Spleen (tissue), 11 donors: ENCODE measurements around the gene DUOX2. TPM values are rescaled to one million over a fixed set of nuclear protein-coding genes. Genes with fewer than 3 reads are reported as not detected.

Experiments used
- DNase-seq: peaks from one replicate; pipeline ENCODE4 v3.0.0-alpha.2; 2020
- H3K27ac ChIP-seq, 8 donors: fragments of 200-600 bp; sonication (generic) in 7 of 8; 1 replicate in 4 of 8; 2 replicates in 4 of 8; pipeline versions ENCODE4 v1.5.0 to v1.8.0; 2016 to 2021; ENCODE audit warnings: inconsistent platforms in 4 of 8, mild to moderate bottlenecking in 4 of 8, moderate library complexity in 1 of 8
- H3K27me3 ChIP-seq, 7 donors: fragments of 200-600 bp; sonication (generic) in 6 of 7; replicated peaks in 1 of 7; 1 replicate in 4 of 7; 2 replicates in 3 of 7; pipeline versions ENCODE4 v1.5.0 to v1.8.0; 2016 to 2021; ENCODE audit warnings: inconsistent platforms in 3 of 7, mild to moderate bottlenecking in 1 of 7
- H3K36me3 ChIP-seq, 6 donors: fragments of 200-600 bp; sonication (generic) in 5 of 6; 1 replicate in 4 of 6; 2 replicates in 2 of 6; pipeline versions ENCODE4 v1.5.0 to v1.8.0; 2016 to 2021; ENCODE audit warnings: inconsistent platforms in 2 of 6
- H3K4me1 ChIP-seq, 6 donors: fragments of 200-600 bp; sonication (generic) in 5 of 6; 1 replicate in 3 of 6; 2 replicates in 3 of 6; pipeline versions ENCODE4 v1.5.0 to v1.8.0; 2016 to 2021; ENCODE audit warnings: inconsistent platforms in 3 of 6
- H3K4me3 ChIP-seq, 8 donors: fragments of 200-600 bp; sonication (generic) in 7 of 8; 1 replicate in 4 of 8; 2 replicates in 4 of 8; pipeline versions ENCODE4 v1.5.0 to v1.8.0; 2016 to 2021; ENCODE audit warnings: inconsistent platforms in 4 of 8, mild to moderate bottlenecking in 4 of 8, moderate library complexity in 2 of 8
- H3K9me3 ChIP-seq, 8 donors: fragments of 200-600 bp; sonication (generic) in 7 of 8; 1 replicate in 4 of 8; 2 replicates in 4 of 8; pipeline versions ENCODE4 v1.5.0 to v1.8.0; 2016 to 2021; ENCODE audit warnings: inconsistent platforms in 4 of 8
- POLR2A ChIP-seq, 3 donors: fragments of 450-650 bp; IDR thresholded peaks; one replicate each; pipeline ENCODE4 v1.5.1; 2017; ENCODE audit warnings: antibody characterized with exemption in 3 of 3, mild to moderate bottlenecking in 1 of 3
- POLR2AphosphoS5 ChIP-seq, 3 donors: sonication (generic); formaldehyde crosslinking; IDR thresholded peaks; one replicate each; pipeline ENCODE4 v1.5.1; 2017; ENCODE audit warnings: antibody characterized with exemption in 3 of 3
- WGBS, 5 donors: extraction: QIAGEN DNeasy Blood & Tissue Kit in 3 of 5; methylation state at CpG; one replicate each; pipeline versions ENCODE4 v1.1.5 to v1.1.7; 2013 to 2018; 5-methylcytosine and 5-hydroxymethylcytosine counted together
- intact Hi-C: fragments of 100-400 bp; cut with DNase I; formaldehyde crosslinking; loops from one replicate; pipeline ENCODE4 v1.15.0; 2023; ENCODE audit warnings: low total_unique reads
- polyA plus RNA-seq, 3 donors: library from polyadenylated mRNA; stranded (reverse); fragments of 200-250 nt; gene quantifications; one replicate each; pipeline ENCODE4 v1.2.1, GENCODE V29; 2013
- total RNA-seq, 7 donors: library from RNA; depleted of rRNA in 3 of 7; stranded (reverse); fragments of >200 nt in 3 of 7; fragmentation: NEBNext Ultra II Directional in 4 of 7; extraction: Animal tissue kit (Norgen Biotek cat#: 25700) in 4 of 7; gene quantifications; one replicate each; pipeline versions ENCODE4 v1.1.0 to v1.2.1, GENCODE V29; 2016 to 2021
- TF ChIP-seq, protein P1 (sequence below), 11 experiments: fragments of 200-600 bp in 7 of 11; fragments of 450-650 bp in 4 of 11; sonication (generic) in 4 of 11; IDR thresholded peaks in 8 of 11; conservative IDR thresholded peaks in 3 of 11; 1 replicate in 7 of 11; 2 replicates in 4 of 11; pipeline versions ENCODE4 v1.4.0 to v1.8.0; 2016 to 2021; ENCODE audit warnings: antibody characterized with exemption in 11 of 11, inconsistent platforms in 4 of 11, mild to moderate bottlenecking in 1 of 11
- donor health status: healthy with polysubstance abuse.
- donor health status: DM: no; HTN: no; CAD: no; lungs with moderate emphysema.
- donor health status: DM: no; HTN: no; CAD: no.
- donor health status: Bipolar disorder and iron deficiency.
- donor health status: healthy.
- donor health status: DM: no; HTN: no; CAD: no.
- donor health status: DM: yes; HTN: yes; CAD: no.

Gene DUOX2
- total and polyA plus RNA-seq, 10 donors, result 0.10 TPM; not detected in 9

DNA sequence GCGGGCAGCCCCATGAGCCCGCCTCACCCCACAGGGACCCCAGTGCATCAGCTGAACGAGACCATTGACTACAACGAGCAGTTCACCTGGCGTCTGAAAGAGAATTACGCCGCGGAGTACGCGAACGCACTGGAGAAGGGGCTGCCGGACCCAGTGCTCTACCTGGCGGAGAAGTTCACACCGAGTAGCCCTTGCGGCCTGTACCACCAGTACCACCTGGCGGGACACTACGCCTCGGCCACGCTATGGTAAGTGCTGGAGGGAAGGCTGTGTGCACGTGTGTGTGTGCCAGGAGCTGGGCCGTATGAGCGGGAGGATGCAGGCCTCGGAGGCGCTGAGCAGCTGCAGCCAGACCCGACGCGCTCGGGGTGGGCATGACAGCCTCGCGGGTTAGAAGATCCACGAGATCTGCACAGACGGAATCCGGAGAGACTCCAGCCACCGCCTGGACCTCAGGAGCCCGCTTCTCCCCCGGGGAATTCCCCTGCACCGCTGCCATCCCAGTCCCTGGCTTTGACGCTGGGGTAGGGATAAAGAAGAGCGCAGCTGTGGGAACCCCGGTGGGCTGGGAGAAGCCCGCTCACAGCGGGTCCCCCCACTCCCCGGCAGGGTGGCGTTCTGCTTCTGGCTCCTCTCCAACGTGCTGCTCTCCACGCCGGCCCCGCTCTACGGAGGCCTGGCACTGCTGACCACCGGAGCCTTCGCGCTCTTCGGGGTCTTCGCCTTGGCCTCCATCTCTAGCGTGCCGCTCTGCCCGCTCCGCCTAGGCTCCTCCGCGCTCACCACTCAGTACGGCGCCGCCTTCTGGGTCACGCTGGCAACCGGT lies 2.7 kb upstream of the DUOX2 start:
- Histone ChIP-seq H3K27ac (no peak overlapping the region), H3K9me3 (no peaks in the 10 kb centered on the region), H3K27me3 (peaks cover 23 to 96% (median 63%) of the 10 kb centered on the region in 7 donors), H3K4me1 (peaks cover 29 to 57% (median 49%) of the 10 kb centered on the region in 6 donors), H3K4me3 (peak overlapping the region in 4 of 8 donors; percentile 13 to 57 (median 17)), H3K36me3 (no peaks in the 10 kb centered on the region)
- TF ChIP-seq POLR2AphosphoS5 (IDR thresholded peaks at IDR 0.05), result no peak
- TF ChIP-seq, protein P1, sequence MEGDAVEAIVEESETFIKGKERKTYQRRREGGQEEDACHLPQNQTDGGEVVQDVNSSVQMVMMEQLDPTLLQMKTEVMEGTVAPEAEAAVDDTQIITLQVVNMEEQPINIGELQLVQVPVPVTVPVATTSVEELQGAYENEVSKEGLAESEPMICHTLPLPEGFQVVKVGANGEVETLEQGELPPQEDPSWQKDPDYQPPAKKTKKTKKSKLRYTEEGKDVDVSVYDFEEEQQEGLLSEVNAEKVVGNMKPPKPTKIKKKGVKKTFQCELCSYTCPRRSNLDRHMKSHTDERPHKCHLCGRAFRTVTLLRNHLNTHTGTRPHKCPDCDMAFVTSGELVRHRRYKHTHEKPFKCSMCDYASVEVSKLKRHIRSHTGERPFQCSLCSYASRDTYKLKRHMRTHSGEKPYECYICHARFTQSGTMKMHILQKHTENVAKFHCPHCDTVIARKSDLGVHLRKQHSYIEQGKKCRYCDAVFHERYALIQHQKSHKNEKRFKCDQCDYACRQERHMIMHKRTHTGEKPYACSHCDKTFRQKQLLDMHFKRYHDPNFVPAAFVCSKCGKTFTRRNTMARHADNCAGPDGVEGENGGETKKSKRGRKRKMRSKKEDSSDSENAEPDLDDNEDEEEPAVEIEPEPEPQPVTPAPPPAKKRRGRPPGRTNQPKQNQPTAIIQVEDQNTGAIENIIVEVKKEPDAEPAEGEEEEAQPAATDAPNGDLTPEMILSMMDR (IDR thresholded peaks at IDR 0.05 in 8 of 11, conservative IDR thresholded peaks at IDR 0.05 in 3 of 11), result no peak
- no peak for TF ChIP-seq POLR2A (IDR thresholded peaks at IDR 0.05)
- DNase-seq, result peak; percentile 78
- WGBS, 5 donors, result 3 to 12% (median 7%) methylated on average over 47 to 65 of the region's 65 CpGs
- intact Hi-C loops, result no loop called here

DNA sequence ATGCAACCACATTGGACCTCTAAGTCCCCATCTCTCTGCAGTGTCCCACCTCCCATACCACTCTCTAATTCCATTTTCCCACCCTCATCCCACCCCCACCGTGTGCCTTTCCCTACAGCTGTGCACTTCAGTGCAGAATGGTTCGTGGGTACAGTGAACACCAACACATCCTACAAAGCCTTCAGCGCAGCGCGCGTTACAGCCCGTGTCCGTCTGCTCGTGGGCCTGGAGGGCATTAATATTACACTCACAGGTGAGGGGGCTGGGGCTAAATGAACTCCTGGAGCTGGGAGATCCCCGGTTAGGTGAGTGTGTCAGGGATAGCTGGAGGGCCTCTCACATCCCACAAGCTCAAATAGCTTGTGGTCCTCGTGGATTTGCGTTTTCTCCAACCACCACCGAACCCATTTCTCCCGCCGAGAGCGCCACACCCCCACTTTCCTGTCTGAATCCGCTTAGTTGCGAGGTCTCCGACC lies 2.1 kb upstream of the DUOX2 start:
- Histone ChIP-seq H3K9me3 (no peaks in the 10 kb centered on the region), H3K27me3 (peaks cover 25 to 98% (median 68%) of the 10 kb centered on the region in 7 donors), H3K27ac (no peak overlapping the region), H3K4me1 (peaks cover 29 to 62% (median 51%) of the 10 kb centered on the region in 6 donors), H3K4me3 (peak overlapping the region in 1 of 8 donors; percentile 57), H3K36me3 (no peaks in the 10 kb centered on the region)
- 11 to 18% (median 15%) methylated on average over 18 to 19 of the region's 19 CpGs for WGBS, 5 donors
- no peak for DNase-seq
- no peak for TF ChIP-seq POLR2A (IDR thresholded peaks at IDR 0.05)
- TF ChIP-seq, protein P1 (IDR thresholded peaks at IDR 0.05 in 8 of 11, conservative IDR thresholded peaks at IDR 0.05 in 3 of 11), result no peak
- TF ChIP-seq POLR2AphosphoS5 (IDR thresholded peaks at IDR 0.05), result no peak
- intact Hi-C loops, result no loop called here

DNA sequence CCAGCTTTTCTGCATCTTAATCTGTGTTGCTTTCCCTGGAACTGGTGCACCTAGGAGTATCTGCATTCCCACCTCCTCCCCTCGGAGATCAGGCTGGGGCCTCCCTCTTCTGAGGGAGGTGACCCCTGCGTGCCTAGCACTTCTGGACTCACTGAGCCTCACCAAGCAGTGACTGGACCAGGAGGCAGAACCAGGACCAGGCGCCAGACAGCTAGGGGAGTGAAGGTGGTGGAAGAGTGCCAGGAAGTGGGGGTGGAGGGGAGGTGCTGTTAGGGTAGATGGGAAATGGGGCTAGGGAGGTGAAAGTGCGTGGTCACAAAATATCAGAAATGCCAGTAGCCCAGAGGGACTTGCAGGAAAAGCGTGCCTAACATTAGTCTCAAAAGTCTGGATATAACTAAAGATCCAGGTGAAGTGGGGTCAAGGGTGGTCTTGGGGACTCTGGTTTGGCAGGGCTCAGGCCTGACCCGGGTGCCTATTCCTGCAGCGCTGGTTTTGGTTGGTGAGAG lies 1.4 kb upstream of the DUOX2 start:
- DNase-seq, result no peak
- Histone ChIP-seq H3K4me1 (peaks cover 29 to 62% (median 51%) of the 10 kb centered on the region in 6 donors), H3K9me3 (no peaks in the 10 kb centered on the region), H3K27me3 (peaks cover 25 to 97% (median 69%) of the 10 kb centered on the region in 7 donors), H3K27ac (no peak overlapping the region), H3K4me3 (no peak overlapping the region), H3K36me3 (no peaks in the 10 kb centered on the region)
- intact Hi-C loops, result no loop called here
- TF ChIP-seq, protein P1 (IDR thresholded peaks at IDR 0.05 in 8 of 11, conservative IDR thresholded peaks at IDR 0.05 in 3 of 11), result no peak
- TF ChIP-seq POLR2A (IDR thresholded peaks at IDR 0.05) (no peak), POLR2AphosphoS5 (IDR thresholded peaks at IDR 0.05) (no peak)
- 41 to 52% (median 44%) methylated on average over 7 of the region's 7 CpGs for WGBS, 5 donors

DNA sequence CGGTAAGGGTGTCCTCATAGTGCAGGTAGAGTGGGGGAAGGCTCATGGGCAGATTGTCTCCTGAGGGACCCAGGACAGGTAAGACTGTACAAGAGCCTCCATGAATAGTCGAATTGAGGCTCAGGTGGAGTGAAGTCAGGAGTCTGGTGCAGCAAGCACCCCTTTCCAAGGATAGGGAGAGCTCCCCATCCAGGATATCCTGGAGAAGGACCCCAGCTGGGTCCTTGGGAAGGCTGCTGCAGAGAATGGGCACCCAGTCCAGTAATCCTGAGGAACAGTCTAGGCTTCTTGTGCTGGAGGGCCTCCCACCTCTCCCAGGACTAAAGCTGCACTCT lies 746 bp upstream of the DUOX2 start:
- H3K4me3 ChIP-seq, result peak overlapping the region in 1 of 8 donors; percentile 54
- no peaks in the 10 kb centered on the region for H3K36me3 ChIP-seq
- no peak overlapping the region for H3K27ac ChIP-seq
- peaks cover 25 to 97% (median 76%) of the 10 kb centered on the region in 7 donors for H3K27me3 ChIP-seq
- TF ChIP-seq POLR2AphosphoS5 (IDR thresholded peaks at IDR 0.05) (no peak), POLR2A (IDR thresholded peaks at IDR 0.05) (no peak)
- TF ChIP-seq, protein P1 (IDR thresholded peaks at IDR 0.05 in 8 of 11, conservative IDR thresholded peaks at IDR 0.05 in 3 of 11), result no peak
- no peak for DNase-seq
- no peaks in the 10 kb centered on the region for H3K9me3 ChIP-seq
- H3K4me1 ChIP-seq, result peaks cover 29 to 62% (median 51%) of the 10 kb centered on the region in 6 donors
- 0 to 17% (median 7%) methylated on average over 2 of the region's 2 CpGs for WGBS, 5 donors
- intact Hi-C loops, result no loop called here
